ENCODE results near the gene SNX8.
"Not testable (repeated sequence)": the region's sequence is repeated elsewhere in the genome, so short reads cannot be mapped to it uniquely, and the experiment has no call there.

SNX8 gene

DNA sequence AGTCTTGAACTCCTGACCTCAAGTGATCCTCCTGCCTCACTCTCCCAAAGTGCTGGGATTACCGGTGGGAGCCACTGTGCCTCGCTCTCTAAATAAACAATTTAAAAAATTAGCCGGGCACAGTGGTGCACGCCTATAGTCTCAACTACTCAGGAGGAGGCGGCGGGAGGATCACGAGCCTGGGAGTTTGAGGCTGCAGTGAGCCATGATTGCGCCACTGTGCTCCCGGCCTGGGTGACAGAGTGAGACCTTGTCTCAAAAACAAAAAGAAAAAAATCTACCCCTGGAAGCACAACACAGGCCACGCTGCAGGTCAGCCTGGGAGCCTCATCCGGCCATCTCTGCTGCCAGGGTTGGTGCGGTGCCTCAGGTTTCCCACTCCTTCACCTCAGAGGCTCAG lies 36.6 kb upstream of the SNX8 start:
- no peak for DNase-seq (ENCODE audit: extremely low read depth, low read depth)
- TF ChIP-seq, protein P1, sequence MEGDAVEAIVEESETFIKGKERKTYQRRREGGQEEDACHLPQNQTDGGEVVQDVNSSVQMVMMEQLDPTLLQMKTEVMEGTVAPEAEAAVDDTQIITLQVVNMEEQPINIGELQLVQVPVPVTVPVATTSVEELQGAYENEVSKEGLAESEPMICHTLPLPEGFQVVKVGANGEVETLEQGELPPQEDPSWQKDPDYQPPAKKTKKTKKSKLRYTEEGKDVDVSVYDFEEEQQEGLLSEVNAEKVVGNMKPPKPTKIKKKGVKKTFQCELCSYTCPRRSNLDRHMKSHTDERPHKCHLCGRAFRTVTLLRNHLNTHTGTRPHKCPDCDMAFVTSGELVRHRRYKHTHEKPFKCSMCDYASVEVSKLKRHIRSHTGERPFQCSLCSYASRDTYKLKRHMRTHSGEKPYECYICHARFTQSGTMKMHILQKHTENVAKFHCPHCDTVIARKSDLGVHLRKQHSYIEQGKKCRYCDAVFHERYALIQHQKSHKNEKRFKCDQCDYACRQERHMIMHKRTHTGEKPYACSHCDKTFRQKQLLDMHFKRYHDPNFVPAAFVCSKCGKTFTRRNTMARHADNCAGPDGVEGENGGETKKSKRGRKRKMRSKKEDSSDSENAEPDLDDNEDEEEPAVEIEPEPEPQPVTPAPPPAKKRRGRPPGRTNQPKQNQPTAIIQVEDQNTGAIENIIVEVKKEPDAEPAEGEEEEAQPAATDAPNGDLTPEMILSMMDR (IDR thresholded peaks at IDR 0.05; ENCODE audit: low read depth, low read length, missing control alignments): no peak
- no peak overlapping the region for H3K4me3 ChIP-seq (replicated peaks; ENCODE audit: low read depth, low read length)

DNA sequence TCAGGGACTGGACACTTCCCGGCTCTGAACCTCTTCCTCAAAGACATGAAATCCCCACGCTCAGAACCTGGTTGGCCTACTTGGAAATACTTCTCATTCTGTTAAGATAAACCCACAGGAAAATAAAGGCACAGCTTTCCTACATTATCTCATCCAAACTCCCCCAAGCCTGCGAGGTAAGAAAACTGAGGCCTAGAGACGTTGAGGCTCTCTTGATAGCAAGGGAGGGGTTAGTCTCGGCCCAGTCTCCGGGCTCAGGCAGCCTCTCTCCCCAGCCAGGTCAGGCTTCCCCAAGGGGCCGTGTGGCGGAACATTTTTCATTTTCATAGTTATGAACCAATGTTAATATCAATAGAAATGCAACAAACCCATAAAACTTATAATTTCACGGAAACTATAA lies 35.8 kb upstream of the SNX8 start:
- TF ChIP-seq, protein P1 (IDR thresholded peaks at IDR 0.05; ENCODE audit: low read depth, low read length, missing control alignments): no peak
- DNase-seq (ENCODE audit: extremely low read depth, low read depth): no peak
- no peak overlapping the region for H3K4me3 ChIP-seq (replicated peaks; ENCODE audit: low read depth, low read length)

DNA sequence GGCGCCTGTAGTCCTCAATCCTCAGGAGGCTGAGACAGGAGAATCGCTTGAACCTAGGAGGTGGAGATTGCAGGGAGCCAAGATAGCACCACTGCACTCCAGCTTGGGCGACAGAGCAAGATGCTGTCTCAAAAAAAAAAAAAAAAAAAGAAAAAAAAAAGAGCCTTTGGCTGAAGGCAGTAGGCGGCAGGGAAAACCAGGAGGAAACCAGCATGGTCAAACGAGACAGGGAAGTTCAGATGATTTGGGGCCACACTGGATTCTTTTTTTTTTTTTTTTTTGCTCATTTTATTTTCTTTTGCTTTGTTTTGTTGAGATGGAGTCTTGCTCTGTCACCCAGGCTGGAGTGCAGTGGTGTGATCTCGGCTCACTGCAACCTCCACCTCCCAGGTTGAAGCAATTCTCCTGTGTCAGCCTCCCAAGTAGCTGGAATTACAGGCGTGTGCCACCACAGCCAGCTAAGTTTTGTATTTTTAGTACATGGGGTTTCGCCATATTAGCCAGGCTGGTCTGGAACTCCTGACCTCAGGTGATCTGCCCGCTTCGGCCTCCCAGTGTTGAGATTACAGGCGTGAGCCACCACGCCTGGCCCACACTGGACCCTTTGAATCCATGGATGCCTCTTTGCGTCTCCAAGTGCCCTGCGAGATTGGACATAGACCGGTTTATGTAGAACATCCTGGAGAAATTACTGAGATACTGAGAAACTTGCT lies 33.3 kb upstream of the SNX8 start:
- not testable (repeated sequence) for DNase-seq (ENCODE audit: extremely low read depth, low read depth); H3K4me3 ChIP-seq (replicated peaks; ENCODE audit: low read depth, low read length)

DNA sequence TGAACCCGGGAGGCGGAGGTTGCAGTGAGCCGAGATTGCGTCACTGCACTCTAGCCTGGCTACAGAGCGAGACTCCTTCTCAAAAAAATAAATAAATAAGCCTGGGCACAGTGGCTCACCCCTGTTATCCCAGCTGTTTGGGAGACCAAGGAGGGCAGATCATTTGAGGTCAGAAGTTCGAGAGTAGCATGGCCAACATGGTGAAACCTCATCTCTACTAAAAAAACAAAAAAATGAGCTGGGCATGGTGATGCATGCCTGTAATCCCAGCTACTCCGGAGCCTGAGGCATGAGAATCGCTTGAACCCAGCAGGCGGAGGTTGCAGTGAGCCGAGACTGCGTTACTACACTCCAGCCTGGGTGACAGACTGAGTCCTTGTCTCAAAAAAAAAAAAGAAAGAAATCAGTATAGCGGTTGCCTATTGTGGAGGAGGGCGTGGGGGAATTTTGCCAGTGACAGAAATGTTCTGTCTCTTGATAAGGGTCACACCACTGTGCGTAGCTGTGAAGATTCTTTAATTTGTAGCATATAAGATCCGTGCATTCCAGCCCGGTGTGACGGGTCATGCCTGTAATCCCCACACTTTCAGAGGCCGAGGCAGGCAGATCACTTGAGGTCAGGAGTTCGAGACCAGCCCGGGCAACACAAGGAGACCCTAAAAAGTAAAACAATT lies 22.5 kb upstream of the SNX8 start:
- TF ChIP-seq, protein P1 (IDR thresholded peaks at IDR 0.05; ENCODE audit: low read depth, low read length, missing control alignments): no peak
- DNase-seq (ENCODE audit: extremely low read depth, low read depth): no peak
- H3K4me3 ChIP-seq (replicated peaks; ENCODE audit: low read depth, low read length): no peak overlapping the region

DNA sequence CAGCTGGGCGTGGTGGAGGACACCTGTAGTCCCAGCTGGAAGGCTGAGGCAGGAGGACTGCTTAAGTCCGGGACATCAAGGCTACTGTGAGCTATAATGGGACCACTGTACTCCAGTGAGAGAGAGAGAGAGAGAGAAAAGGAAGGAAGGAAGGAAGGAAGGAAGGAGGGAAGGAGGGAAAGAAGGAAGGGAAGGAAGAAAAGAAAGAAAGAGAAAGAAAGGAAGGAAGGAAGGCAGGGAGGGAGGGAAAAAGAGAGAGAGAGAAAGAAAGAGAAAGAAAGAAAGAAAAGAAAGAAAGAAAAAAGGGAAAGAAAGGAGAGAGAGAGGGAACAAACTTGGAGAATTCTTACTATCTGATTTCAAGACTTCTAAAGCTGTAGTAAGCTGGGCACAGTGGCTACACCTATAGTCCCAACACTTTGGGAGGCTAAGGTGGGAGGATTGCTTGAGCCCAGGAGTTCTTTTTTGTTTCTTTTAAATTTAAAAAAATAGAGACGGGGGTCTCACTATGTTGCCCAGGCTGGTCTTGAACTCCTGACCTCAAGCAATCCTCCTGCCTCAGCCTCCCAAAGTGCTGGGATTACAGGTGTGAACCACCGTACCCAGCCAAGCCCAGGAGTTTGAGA lies 18.5 kb upstream of the SNX8 start:
- not testable (repeated sequence) for H3K4me3 ChIP-seq (replicated peaks; ENCODE audit: low read depth, low read length); DNase-seq (ENCODE audit: extremely low read depth, low read depth)

DNA sequence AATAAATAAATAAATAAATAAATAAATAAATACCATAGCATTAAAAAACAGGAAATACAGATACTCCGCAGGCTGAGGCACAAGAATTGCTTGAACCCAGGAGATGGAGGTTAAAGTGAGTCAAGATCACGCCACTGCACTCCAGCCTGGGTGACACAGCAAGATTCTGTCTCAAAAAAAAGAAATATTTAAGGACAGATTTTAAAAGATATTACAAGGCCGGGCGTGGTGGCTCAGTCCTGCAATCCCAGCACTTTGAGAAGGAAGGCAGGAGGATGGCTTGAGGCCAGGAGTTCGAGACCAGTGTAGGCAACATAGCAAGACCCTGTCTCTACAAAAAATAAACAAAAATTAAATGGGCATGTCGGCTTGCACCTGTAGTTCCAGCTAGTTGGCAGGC lies 17.5 kb upstream of the SNX8 start:
- no peak overlapping the region for H3K4me3 ChIP-seq (replicated peaks; ENCODE audit: low read depth, low read length)
- DNase-seq (ENCODE audit: extremely low read depth, low read depth): no peak
- TF ChIP-seq, protein P1 (IDR thresholded peaks at IDR 0.05; ENCODE audit: low read depth, low read length, missing control alignments): no peak

GRCh38 chr7:2330493-2330892 lies 16.3 kb upstream of the SNX8 start:
- TF ChIP-seq, protein P1 (IDR thresholded peaks at IDR 0.05; ENCODE audit: low read depth, low read length, missing control alignments): no peak
- H3K4me3 ChIP-seq (replicated peaks; ENCODE audit: low read depth, low read length): no peak overlapping the region
- no peak for DNase-seq (ENCODE audit: extremely low read depth, low read depth)

Measured in HFF-Myc (cell line).